Adrenal gland (tissue), 5 donors: ENCODE data around the gene SMTNL2.
"Not testable (repeated sequence)": the region's sequence is repeated elsewhere in the genome, so short reads cannot be mapped to it uniquely, and the experiment has no call there.

ENCODE experiments used
- CTCF ChIP-seq, 6 experiments: fragments of 450-650 bp in 4 of 6; fragments of 200-600 bp in 2 of 6; sonication (generic) in 1 of 6; IDR thresholded peaks; 1 replicate in 5 of 6; 2 replicates in 1 of 6; pipeline versions ENCODE4 v1.5.1 to v1.8.0; 2016 to 2021; ENCODE audit warnings: antibody characterized with exemption in 6 of 6, mild to moderate bottlenecking in 2 of 6, moderate library complexity in 1 of 6
- POLR2A ChIP-seq, 2 donors: fragments of 450-650 bp; IDR thresholded peaks; one replicate each; pipeline ENCODE4 v1.6.1; 2017; ENCODE audit warnings: antibody characterized with exemption in 2 of 2, mild to moderate bottlenecking in 2 of 2, moderate library complexity in 1 of 2
- donor health status: DM: no; HTN: no; CAD: no.

DNA sequence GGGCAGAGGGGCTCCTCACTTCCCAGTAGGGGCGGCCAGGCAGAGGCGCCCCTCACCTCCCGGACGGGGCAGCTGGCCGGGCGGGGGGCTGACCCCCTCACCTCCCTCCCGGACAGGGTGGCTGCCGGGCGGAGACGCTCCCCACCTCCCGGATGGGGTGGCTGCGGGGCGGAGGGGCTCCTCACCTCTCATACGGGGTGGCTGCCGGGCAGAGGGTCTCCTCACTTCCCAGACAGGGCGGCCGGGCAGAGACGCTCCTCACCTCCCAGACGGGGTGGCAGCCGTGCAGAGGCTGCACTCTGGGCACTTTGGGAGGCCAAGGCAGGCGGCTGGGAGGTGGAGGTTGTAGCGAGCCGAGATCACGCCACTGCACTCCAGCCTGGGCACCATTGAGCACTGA lies 6.0 kb upstream of the SMTNL2 start:
- TF ChIP-seq CTCF, POLR2A (IDR thresholded peaks at IDR 0.05): not testable (repeated sequence)
